Cardiac muscle cell (in vitro differentiated cells and primary cell): Measurements from ENCODE around the gene MGAT3. TPM values are rescaled to one million over a fixed set of nuclear protein-coding genes. Genes with fewer than 3 reads are reported as not detected.

Experiments used
- DNase-seq, 2 donors: peaks; one replicate each; pipeline versions ENCODE4 v3.0.0 to v3.0.0-alpha.2; 2010 to 2017; ENCODE audit warnings: low read depth in 1 of 2, low spot score in 1 of 2
- H3K27ac ChIP-seq: fragments of 200-600 bp; sonication (generic); 2 replicates; pipeline ENCODE4 v1.5.1; 2016
- H3K27me3 ChIP-seq: fragments of 200-600 bp; sonication (generic); 2 replicates; pipeline ENCODE4 v1.6.0; 2016; ENCODE audit warnings: control low read depth
- H3K36me3 ChIP-seq: fragments of 200-600 bp; sonication (generic); 2 replicates; pipeline ENCODE4 v1.5.1; 2016; ENCODE audit warnings: control low read depth
- H3K4me1 ChIP-seq: fragments of 200-600 bp; sonication (generic); 2 replicates; pipeline ENCODE4 v1.8.1; 2017; ENCODE audit warnings: low read depth, mild to moderate bottlenecking, mixed run types
- H3K4me3 ChIP-seq: fragments of 200-600 bp; sonication (generic); 2 replicates; pipeline ENCODE4 v1.5.1; 2016; ENCODE audit warnings: mild to moderate bottlenecking
- H3K9me3 ChIP-seq: fragments of 200-600 bp; sonication (generic); 2 replicates; pipeline ENCODE4 v1.5.1; 2017; ENCODE audit warnings: low read depth, mild to moderate bottlenecking, control low read depth
- polyA plus RNA-seq: library from polyadenylated mRNA; unstranded; fragments of >200 nt; fragmentation: Nextera tagmentation; extraction: Ambion mirVana; gene quantifications from 2 replicates; pipeline ENCODE4 v1.2.1, GENCODE V29; 2016
- total RNA-seq: library from RNA; depleted of rRNA; stranded (reverse); fragments of >200 nt; gene quantifications from 2 replicates; pipeline ENCODE4 v1.2.3, GENCODE V29; 2016
- TF ChIP-seq, protein P1 (sequence below): IDR thresholded peaks from 2 replicates; pipeline ENCODE4 v1.5.1; 2012; ENCODE audit warnings: low read depth, mild to moderate bottlenecking, low read length

The MGAT3 gene
- total and polyA plus RNA-seq, 2 experiments from 2014 or later = 9.9 to 38.0 TPM

DNA sequence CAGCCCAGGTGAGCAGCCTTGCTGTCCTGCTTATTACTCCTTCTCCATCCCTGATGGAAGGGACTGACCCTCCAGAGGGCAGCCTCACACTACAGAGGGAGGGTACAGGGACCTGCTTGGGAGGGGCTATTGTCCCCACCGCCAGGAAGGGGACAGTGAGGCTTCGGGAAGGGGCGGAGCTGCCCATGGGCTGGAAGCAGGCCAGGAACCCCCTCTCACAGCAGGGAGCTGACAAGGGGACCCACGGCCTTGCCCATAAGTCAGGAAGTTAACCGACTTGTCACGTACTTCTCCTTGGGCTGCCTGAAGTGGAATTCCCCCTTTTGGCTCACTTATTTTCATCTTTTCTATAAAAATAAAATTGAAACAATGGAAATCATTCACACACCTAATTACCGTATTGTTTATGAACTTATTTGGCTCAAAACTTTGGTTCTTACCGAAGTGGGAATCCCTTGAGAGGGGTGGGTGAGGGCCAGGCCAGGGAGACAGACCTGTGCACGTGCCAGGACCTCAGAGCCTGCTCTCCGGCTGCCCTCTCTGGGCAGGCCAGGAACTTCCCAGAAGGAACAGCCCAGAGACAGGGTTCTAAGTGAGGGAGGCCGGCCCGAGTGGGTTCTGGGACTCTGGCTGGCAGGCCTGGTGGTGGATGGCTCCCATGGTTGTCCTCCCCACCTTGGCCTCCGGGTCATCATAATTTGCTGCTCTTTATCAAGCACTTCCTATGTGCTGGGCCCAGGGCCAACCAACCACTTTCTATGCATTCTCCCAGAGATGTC, 5.8 kb downstream of the MGAT3 start:
- TF ChIP-seq, protein P1, sequence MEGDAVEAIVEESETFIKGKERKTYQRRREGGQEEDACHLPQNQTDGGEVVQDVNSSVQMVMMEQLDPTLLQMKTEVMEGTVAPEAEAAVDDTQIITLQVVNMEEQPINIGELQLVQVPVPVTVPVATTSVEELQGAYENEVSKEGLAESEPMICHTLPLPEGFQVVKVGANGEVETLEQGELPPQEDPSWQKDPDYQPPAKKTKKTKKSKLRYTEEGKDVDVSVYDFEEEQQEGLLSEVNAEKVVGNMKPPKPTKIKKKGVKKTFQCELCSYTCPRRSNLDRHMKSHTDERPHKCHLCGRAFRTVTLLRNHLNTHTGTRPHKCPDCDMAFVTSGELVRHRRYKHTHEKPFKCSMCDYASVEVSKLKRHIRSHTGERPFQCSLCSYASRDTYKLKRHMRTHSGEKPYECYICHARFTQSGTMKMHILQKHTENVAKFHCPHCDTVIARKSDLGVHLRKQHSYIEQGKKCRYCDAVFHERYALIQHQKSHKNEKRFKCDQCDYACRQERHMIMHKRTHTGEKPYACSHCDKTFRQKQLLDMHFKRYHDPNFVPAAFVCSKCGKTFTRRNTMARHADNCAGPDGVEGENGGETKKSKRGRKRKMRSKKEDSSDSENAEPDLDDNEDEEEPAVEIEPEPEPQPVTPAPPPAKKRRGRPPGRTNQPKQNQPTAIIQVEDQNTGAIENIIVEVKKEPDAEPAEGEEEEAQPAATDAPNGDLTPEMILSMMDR = no peak
- Histone ChIP-seq H3K9me3 (no peaks in the 10 kb centered on the region), H3K36me3 (no peaks in the 10 kb centered on the region), H3K27me3 (no peaks in the 10 kb centered on the region), H3K4me3 (no peak overlapping the region), H3K4me1 (peaks cover 10% of the 10 kb centered on the region), H3K27ac (peak overlapping the region; percentile 64)
- DNase-seq = peak in 1 of 2 donors; percentile 65

DNA sequence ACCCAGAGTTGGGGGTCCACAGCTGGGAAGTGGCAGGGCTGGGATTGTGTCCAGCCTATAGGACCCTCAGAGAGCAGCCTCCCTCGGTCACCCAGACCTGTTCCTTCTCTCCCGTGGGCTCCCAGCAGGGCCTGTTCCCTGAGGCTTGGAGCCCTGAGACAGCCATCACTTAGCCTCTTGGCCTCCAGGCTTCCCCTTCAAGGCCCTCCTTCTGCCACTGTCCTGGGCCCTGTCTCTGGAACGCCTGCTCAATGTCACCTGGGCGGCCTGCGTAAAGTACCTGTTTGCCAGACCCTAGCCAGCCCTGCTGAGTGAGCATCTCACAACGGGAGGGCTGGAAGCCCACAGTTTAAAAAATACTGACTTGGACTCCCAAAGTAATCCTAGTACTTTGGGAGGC, 6.5 kb downstream of the MGAT3 start:
- DNase-seq = no peak
- TF ChIP-seq, protein P1 = no peak

DNA sequence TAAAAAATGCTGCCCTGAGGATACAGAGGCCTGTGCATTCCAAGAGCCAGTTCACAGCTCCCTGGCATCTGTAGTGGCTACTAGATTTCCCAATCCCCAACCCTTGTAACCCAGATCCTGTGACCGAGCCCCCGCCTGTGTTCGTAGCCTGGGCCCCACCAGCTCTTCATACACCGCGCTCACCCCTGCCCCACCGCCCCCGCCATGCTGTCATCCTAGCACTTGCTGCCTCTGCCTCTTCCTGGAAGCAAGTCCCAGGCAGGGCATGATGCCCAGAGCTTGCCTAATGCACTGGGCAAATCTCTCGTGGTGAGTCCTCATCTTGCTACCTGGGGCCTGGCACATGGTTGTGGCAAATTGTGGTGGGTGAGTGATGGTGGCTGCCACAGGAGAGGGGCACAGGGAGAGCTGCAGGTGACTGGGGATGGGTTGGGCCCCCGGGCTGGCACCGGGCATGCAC, 7.1 kb downstream of the MGAT3 start:
- Histone ChIP-seq H3K27ac (no peak overlapping the region), H3K36me3 (no peaks in the 10 kb centered on the region), H3K27me3 (no peaks in the 10 kb centered on the region), H3K9me3 (no peaks in the 10 kb centered on the region), H3K4me1 (peaks cover 8% of the 10 kb centered on the region), H3K4me3 (no peak overlapping the region)
- TF ChIP-seq, protein P1 = no peak
- DNase-seq = peak in 1 of 2 donors; percentile 44

More for the DNA sequence above, 6.5 kb downstream of the MGAT3 start:
- Histone ChIP-seq H3K4me3 (no peak overlapping the region), H3K4me1 (peaks cover 10% of the 10 kb centered on the region), H3K36me3 (no peaks in the 10 kb centered on the region), H3K27me3 (no peaks in the 10 kb centered on the region), H3K9me3 (no peaks in the 10 kb centered on the region), H3K27ac (peak overlapping the region; percentile 64)

DNA sequence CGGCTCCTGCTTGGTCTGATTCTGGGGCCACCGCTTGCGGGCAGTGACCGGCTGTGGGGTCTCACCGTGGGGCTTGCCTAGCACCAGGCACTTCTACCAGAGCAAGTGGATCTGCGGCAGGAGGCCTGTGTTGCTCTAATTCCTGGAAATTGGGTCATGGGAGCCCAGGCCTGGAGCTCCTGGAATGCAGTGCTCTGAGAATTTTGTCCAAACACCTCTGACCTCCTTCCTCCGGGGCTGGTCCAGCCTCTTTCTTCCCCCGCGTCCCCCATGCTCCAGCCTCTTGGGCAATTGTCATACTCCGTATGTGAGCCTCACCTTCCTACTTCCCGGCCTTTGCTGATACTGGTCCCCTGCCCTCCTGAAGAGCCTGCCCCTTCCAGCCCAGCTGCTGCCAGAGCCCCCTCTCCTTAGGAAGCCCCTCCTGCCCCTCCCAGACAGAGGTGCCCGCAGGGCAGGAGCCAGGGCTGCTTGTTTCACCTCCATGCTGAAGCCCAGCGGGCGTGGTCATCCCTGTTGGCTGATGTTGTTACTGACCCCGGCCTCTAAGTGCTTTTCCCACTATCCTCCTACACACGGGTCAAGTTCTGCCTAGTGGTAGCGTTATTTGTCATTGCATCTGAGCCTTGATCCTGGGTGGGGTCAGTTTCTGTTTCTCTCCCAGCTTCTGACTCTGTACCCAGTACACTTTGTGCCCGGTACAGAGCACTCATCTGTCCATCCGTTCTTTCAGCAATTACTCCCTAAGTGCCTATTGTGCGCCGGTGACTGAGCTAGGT, 9.6 kb downstream of the MGAT3 start:
- Histone ChIP-seq H3K9me3 (no peaks in the 10 kb centered on the region), H3K4me1 (peaks cover 32% of the 10 kb centered on the region), H3K27ac (no peak overlapping the region), H3K4me3 (no peak overlapping the region), H3K27me3 (no peaks in the 10 kb centered on the region), H3K36me3 (no peaks in the 10 kb centered on the region)
- peak in 1 of 2 donors; percentile 26 for DNase-seq
- TF ChIP-seq, protein P1 = no peak

DNA sequence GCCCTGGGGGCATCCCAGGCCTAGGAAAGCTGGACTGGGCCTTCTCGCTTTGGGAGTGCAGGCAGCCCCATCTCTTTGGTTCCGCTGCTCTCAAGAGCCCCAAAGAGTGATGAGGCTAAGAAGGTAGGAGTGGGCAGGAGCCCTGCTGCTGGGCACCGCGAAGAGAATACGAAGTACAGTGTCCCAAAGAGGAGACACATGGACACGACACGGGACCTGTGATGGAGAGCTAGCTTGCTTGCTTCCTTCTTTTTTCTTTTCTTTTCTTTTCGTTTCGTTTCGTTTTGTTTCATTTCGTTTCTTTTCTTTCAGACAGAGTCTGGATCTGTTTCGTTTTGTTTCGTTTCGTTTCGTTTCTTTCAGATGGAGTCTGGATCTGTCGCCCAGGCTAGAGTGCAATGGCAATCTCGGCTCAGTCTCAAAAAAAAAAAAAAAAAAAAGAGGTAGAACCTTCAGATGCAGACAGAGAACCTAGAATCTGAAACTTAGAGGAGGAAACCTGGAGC, 10.6 kb downstream of the MGAT3 start:
- H3K9me3 ChIP-seq = no peaks in the 10 kb centered on the region
- H3K4me1 ChIP-seq = peaks cover 42% of the 10 kb centered on the region
- H3K27ac ChIP-seq = no peak overlapping the region
- no peaks in the 10 kb centered on the region for H3K27me3 ChIP-seq
- TF ChIP-seq, protein P1 = no peak
- no peak overlapping the region for H3K4me3 ChIP-seq
- H3K36me3 ChIP-seq = no peaks in the 10 kb centered on the region
- no peak for DNase-seq
